VCaP (cell line): ENCODE results near the gene CASD1.

Experiments used
- H3K27ac ChIP-seq: fragments of 450-650 bp; 2 replicates; pipeline ENCODE4 v1.5.1; 2017
- TF ChIP-seq, protein P1 (sequence below): fragments of 450-650 bp; conservative IDR thresholded peaks from 2 replicates; pipeline ENCODE4 v1.5.1; 2017; ENCODE audit warnings: mild to moderate bottlenecking, moderate library complexity

Gene CASD1

GRCh38 chr7:94578614-94579013 lies 69.0 kb downstream of the CASD1 start:
- TF ChIP-seq, protein P1, sequence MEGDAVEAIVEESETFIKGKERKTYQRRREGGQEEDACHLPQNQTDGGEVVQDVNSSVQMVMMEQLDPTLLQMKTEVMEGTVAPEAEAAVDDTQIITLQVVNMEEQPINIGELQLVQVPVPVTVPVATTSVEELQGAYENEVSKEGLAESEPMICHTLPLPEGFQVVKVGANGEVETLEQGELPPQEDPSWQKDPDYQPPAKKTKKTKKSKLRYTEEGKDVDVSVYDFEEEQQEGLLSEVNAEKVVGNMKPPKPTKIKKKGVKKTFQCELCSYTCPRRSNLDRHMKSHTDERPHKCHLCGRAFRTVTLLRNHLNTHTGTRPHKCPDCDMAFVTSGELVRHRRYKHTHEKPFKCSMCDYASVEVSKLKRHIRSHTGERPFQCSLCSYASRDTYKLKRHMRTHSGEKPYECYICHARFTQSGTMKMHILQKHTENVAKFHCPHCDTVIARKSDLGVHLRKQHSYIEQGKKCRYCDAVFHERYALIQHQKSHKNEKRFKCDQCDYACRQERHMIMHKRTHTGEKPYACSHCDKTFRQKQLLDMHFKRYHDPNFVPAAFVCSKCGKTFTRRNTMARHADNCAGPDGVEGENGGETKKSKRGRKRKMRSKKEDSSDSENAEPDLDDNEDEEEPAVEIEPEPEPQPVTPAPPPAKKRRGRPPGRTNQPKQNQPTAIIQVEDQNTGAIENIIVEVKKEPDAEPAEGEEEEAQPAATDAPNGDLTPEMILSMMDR: no peak

DNA sequence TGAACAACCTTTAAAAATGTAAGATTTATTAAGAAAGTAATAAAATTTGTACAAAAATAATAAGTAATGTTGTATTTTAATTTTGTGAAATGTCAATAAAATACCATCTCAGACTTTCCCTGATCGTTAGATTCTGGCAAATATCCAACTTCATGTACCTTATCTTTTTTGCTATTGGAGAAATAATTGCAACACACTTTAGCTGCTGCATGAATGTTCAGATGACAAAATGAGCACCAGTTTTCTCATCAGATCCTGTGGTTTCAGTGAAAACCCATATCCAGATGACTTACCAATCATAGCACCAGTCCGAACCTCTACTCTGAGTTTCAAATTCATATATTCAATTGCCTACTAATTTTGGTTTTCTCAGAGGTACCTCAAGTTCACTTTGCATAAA lies 69.9 kb downstream of the CASD1 start:
- H3K27ac ChIP-seq: no peak overlapping the region
- TF ChIP-seq, protein P1: no peak

More at GRCh38 chr7:94578614-94579013, 69.0 kb downstream of the CASD1 start:
- no peak overlapping the region for H3K27ac ChIP-seq

GRCh38 chr7:94580601-94581000 lies 71.0 kb downstream of the CASD1 start:
- no peak overlapping the region for H3K27ac ChIP-seq
- TF ChIP-seq, protein P1: no peak

- TF ChIP-seq, protein P1: no peak
- H3K27ac ChIP-seq: peak overlapping the region; percentile 57
Measured at GRCh38 chr7:94584113-94584512, 74.5 kb downstream of the CASD1 start.

GRCh38 chr7:94588075-94588474 lies 78.5 kb downstream of the CASD1 start:
- H3K27ac ChIP-seq: no peak overlapping the region
- TF ChIP-seq, protein P1: no peak

GRCh38 chr7:94590526-94591162 lies 81.0 kb downstream of the CASD1 start:
- TF ChIP-seq, protein P1: no peak
- H3K27ac ChIP-seq: no peak overlapping the region

- TF ChIP-seq, protein P1: no peak
- no peak overlapping the region for H3K27ac ChIP-seq
Measured at GRCh38 chr7:94591176-94591575, 81.6 kb downstream of the CASD1 start.
